NCI-H1694 (cell line): ENCODE results near the gene ZFYVE19.

Source experiments
- DNase-seq: peaks from one replicate; lab custom pipeline; 2025; lab: John Stamatoyannopoulos, UW

Gene ZFYVE19

GRCh38 chr15:40775740-40776536, 31.0 kb upstream of the ZFYVE19 start:
- no peak for DNase-seq

DNA sequence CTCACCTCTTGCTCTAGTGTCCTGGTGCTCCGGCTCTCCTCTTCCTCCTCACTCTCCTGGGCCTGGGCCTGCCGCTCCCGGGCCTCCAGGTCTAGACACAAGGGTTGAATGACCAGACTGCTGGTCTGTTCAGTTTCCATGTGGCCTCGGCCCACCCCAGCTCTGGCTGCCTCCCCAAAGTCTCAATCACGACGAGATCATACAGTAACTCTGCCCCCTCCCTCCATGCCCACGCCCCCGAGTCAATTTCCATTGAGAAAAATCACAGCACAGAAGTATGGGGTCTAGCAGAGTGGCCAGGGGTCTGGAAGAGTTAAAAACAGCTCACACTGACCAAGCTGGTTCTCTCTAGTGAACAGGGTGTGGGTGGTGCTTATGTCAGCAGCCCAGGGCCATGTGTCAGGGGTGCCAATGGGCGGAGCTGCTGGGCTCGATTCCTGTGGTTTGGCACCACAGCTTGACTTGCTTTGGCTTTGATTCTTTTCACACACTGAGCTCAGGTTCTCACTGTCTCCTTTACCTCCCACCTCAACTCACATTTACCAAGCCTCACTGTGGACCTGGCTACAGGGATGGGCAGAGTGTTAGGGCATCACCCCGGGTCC, 30.2 kb upstream of the ZFYVE19 start:
- DNase-seq: no peak

- DNase-seq: peak; percentile 5
Measured at GRCh38 chr15:40782609-40783227, 24.2 kb upstream of the ZFYVE19 start.

DNA sequence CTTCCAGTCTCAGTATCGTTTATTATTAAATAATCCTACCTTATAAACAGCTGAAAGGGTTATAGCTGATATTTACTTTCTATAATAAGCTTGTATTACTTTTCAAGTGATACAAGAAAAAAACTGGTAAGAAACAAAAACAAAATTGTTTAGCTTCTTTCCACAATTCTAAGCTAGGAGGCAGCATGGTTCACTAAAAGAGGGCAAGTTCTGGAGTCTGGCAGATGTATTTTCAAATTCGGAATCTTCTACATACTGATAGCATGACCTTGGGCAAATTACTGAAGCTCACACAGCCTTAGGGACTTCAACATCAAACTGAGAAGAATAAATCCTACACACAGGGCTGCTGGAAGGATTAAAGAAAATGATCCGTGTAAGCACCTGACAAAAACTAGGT, 21.7 kb upstream of the ZFYVE19 start:
- no peak for DNase-seq

GRCh38 chr15:40785814-40786213, 21.1 kb upstream of the ZFYVE19 start:
- no peak for DNase-seq

DNA sequence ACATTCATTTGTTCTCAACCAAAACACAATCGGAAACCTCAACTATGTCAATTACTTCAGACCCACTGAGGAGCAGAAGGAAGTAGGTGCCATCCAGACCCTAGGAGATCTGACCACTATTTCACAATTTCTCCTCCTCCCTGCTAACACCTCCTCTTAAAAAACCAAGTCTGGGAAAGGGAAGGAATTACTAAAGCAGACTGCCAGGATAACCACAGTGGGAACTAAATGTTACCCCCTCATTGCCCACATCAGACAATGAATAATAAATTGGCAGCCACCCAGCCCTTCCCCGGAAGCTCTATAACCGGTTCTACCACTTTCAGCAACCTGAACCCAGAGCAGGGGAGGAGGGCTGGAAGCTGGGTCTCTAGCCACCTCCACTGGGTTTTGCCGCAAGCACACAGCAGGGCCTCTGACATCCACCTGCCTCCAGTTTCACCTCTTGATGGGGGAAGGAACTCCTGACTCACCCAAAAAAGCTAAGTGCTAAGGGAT, 19.5 kb upstream of the ZFYVE19 start:
- no peak for DNase-seq

DNA sequence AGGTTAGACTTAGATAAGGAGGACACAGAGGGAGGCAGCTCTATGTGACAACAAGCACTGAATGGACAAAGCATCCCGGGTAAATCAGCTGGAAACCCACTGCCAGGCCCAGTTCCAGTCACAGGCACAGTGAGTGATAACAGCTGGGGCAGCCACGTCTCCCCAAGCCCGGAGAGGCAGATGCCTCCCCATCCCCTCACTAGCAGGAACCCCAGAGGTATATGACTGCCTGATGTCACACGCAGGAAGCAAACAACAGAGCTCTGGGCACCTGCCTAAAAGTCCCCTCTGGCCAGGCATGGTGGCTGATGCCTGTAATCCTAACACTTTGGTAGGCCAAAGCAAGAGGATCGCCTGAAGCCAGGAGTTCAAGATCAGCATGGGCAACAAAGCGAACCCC, 18.9 kb upstream of the ZFYVE19 start:
- DNase-seq: no peak

- DNase-seq: no peak
Measured at GRCh38 chr15:40789119-40789518, 17.8 kb upstream of the ZFYVE19 start.

DNA sequence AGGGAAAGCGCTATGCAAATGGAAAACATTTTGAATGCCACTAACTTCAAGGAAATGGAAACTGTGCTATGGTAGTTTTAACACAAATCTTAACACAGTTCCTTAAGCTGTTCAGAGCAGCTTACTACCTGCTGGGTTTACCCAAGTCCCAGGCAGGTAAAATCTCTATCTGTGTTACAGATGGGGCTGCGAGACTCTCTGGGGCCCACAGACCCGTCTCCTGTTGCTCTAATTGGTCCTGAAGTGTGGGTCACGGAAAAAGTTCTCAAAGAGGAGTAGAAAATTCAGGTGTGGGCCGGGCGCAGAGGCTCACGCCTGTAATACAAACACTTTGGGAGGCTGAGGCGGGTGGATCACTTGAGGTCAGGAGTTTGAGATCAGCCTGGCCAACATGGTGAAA, 16.9 kb upstream of the ZFYVE19 start:
- no peak for DNase-seq

GRCh38 chr15:40790718-40791117, 16.2 kb upstream of the ZFYVE19 start:
- no peak for DNase-seq

- no peak for DNase-seq
Measured at GRCh38 chr15:40792394-40792793, 14.5 kb upstream of the ZFYVE19 start.

GRCh38 chr15:40793216-40793989, 13.5 kb upstream of the ZFYVE19 start:
- DNase-seq: no peak

- DNase-seq: no peak
Measured at GRCh38 chr15:40796041-40796440, 10.8 kb upstream of the ZFYVE19 start.

GRCh38 chr15:40796512-40796911, 10.4 kb upstream of the ZFYVE19 start:
- no peak for DNase-seq

DNA sequence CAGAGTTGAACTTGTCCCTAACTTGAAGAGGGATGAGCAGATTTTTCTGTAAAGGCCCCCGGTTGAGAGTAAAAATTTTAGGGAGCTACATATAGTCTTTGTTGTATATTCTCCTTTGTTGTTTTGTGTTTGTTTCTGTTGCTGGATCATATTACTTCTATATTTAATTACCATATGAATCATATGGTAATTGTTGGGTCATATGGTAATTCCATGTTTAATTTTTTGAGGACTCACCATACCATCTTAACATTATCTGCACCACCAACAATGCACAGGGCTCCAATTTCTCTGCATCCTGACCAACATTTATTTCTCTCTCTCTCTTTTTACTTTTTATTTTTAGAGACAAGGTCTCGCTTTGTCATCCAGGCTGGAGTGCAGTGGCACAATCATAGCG, 7.4 kb upstream of the ZFYVE19 start:
- DNase-seq: no peak

GRCh38 chr15:40803076-40803475, 3.8 kb upstream of the ZFYVE19 start:
- no peak for DNase-seq

- no peak for DNase-seq
Measured at GRCh38 chr15:40803688-40804087, 3.2 kb upstream of the ZFYVE19 start.

DNA sequence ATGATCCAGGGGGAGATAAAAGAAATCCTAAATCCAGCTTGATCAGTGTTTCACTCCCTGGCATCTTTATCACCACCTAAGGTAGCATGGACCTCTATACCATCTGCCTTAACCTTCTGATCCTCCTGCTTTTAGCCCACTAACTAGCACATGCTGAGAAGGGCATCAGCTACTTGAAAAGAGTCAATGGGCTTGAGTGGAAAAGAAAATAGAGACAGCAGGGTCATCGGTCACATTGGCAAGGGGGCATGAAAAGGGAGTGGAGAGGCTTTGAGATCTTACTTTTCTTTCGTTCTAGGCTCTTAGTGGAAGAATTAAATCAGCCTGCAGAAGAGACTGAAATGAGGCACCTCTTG, 239 bp upstream of the ZFYVE19 start:
- DNase-seq: no peak

- no peak for DNase-seq
Measured at GRCh38 chr15:40807888-40808461, 1.1 kb downstream of the ZFYVE19 start.

DNA sequence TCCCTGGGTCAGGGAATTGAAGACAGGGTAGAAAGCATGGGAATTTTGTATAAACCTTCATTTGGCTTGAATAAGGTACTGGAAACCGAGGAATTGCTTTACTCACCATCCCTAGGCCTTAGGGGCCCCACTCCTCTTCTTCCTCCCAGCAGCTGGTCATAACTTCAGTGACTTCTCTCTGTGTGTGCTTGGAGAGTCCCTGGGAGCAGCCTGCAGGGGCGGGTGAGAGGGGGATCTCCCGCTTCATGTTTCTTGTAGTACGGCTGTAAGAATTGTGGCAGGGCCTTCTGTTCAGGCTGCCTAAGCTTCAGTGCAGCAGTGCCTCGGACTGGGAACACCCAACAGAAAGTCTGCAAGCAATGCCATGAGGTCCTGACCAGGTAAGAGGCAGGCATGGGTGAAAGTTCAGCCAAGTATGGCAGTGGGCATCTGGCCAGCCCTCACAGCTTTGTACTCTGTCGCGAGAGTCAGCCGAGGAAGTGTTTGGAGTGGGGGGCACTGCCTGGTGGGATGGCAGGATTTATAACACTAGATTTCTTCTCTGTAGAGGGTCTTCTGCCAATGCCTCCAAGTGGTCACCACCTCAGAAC, 2.1 kb downstream of the ZFYVE19 start:
- DNase-seq: no peak

DNA sequence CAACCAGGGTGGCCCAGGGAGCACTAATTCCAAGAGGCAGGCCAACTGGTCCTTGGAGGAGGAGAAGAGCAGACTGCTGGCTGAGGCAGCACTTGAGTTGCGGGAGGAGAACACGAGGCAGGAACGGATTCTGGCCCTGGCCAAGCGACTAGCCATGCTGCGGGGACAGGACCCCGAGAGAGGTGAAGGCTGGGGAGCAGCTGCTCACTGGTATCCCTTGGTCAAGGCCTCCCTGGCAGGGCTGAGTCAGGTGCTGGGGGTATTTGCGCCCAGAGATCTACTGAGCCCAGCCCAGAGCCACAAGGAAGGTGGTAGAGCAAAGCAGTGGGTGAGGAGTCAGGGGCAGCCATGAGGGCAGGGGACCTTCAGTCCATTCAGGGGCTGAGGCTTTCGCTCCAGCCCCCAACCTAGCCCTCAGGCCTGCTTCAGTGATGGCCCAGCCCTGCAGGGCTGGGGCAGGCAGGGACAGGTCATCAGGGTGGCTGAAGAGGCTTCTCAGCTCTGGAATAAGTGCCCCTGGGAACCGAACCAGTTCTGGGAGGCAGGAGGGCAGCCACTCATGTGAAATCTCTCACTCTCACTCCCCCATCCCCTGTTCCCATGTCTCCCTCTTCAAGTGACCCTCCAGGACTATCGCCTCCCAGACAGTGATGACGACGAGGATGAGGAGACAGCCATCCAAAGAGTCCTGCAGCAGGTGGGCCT, 6.0 kb downstream of the ZFYVE19 start:
- no peak for DNase-seq
